Panc1 (cell line): ENCODE results near the gene RBM4.

Experiments
- POLR2AphosphoS5 ChIP-seq: IDR thresholded peaks from 2 replicates; pipeline ENCODE4 v1.6.1; 2012; ENCODE audit warnings: mild to moderate bottlenecking, low read depth, low read length, moderate library complexity
- SIN3A ChIP-seq: IDR thresholded peaks from 2 replicates; pipeline ENCODE4 v1.6.1; 2012; ENCODE audit warnings: low read depth, mild to moderate bottlenecking, low read length, moderate library complexity, borderline replicate concordance; ENCODE audit not compliant: insufficient read depth
- TCF7L2 ChIP-seq: IDR thresholded peaks from 2 replicates; pipeline ENCODE4 v1.6.1; 2011; ENCODE audit warnings: mild to moderate bottlenecking, low read depth, low read length, inconsistent platforms
- TF ChIP-seq, protein P1 (sequence below): fragments of 450-650 bp; IDR thresholded peaks from 2 replicates; pipeline ENCODE4 v1.5.1; 2017; ENCODE audit warnings: mild to moderate bottlenecking

DNA sequence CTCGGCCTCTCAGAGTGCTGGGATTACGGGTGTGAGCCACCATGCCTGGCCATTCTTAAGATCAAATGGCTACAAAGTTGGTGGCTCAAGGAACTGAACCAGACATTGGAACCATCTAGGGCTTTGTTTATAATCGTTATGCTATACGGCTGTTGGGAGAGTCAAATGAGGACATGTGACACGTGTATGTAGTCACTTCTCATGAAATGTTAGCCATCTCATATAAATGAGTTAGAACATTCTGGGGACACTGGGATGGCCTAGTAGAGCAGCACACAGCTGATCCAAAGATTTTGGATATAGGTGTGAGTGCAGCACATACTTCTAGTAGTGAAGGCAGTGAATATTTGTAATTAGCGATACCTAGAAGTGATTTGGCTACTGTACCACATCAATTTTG lies 6.6 kb upstream of the RBM4 start:
- TF ChIP-seq POLR2AphosphoS5 = no peak
- TF ChIP-seq, protein P1, sequence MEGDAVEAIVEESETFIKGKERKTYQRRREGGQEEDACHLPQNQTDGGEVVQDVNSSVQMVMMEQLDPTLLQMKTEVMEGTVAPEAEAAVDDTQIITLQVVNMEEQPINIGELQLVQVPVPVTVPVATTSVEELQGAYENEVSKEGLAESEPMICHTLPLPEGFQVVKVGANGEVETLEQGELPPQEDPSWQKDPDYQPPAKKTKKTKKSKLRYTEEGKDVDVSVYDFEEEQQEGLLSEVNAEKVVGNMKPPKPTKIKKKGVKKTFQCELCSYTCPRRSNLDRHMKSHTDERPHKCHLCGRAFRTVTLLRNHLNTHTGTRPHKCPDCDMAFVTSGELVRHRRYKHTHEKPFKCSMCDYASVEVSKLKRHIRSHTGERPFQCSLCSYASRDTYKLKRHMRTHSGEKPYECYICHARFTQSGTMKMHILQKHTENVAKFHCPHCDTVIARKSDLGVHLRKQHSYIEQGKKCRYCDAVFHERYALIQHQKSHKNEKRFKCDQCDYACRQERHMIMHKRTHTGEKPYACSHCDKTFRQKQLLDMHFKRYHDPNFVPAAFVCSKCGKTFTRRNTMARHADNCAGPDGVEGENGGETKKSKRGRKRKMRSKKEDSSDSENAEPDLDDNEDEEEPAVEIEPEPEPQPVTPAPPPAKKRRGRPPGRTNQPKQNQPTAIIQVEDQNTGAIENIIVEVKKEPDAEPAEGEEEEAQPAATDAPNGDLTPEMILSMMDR = no peak
- no peak for TF ChIP-seq SIN3A
- TF ChIP-seq TCF7L2 = no peak
